ENCODE measurements around the gene GTPBP1. TPM values are rescaled to one million over a fixed set of nuclear protein-coding genes. Genes with fewer than 3 reads are reported as not detected.

GTPBP1 gene
- total RNA-seq, 3 donors from 2014 or later (not counting 1 experiment from before 2014, with no cell fraction given) = 236 to 259 (median 249) TPM

GRCh38 chr22:38738475-38739070 is 32.8 kb downstream of the GTPBP1 start:
- Mint-ChIP-seq H3K27me3 (ENCODE audit: low read depth in 2 of 2) (no peaks in the 10 kb centered on the region), H3K4me3 (no peak overlapping the region), H3K27ac (peak overlapping the region; percentile 83 to 86), H3K4me1 (peaks cover 17 to 66% of the 10 kb centered on the region in 2 donors), H3K36me3 (no peaks in the 10 kb centered on the region), H3K9me3 (no peaks in the 10 kb centered on the region)
- H3K4me1 ChIP-seq (ENCODE audit: control insufficient read depth, insufficient read depth, low read length) = peaks cover 68% of the 10 kb centered on the region
- 95% methylated on average over 18 of the region's 18 CpGs for WGBS (ENCODE audit: insufficient coverage)
- peaks cover 100% of the 10 kb centered on the region for H3K36me3 ChIP-seq (ENCODE audit: control insufficient read depth, insufficient read depth, low read length)
- intact Hi-C loops (cut with micrococcal nuclease) = no loop called here
- H3K9me3 ChIP-seq (ENCODE audit: control insufficient read depth, insufficient read depth, low read length) = no peaks in the 10 kb centered on the region
- H3K4me3 ChIP-seq (ENCODE audit: low read length) = no peak overlapping the region
- no peaks in the 10 kb centered on the region for H3K27me3 ChIP-seq (ENCODE audit: control insufficient read depth, insufficient read depth, low read length)
- DNase-seq (no peak), ATAC-seq (no peak)
- H3K27ac ChIP-seq (ENCODE audit: low read length) = no peak overlapping the region
- TF ChIP-seq CTCF (IDR thresholded peaks at IDR 0.05) = no peak

- DNase-seq (no peak), ATAC-seq (no peak)
- Mint-ChIP-seq H3K27me3 (ENCODE audit: low read depth in 2 of 2) (no peaks in the 10 kb centered on the region), H3K9me3 (no peaks in the 10 kb centered on the region), H3K27ac (no peak overlapping the region), H3K36me3 (no peaks in the 10 kb centered on the region), H3K4me3 (no peak overlapping the region), H3K4me1 (peaks cover 12 to 57% of the 10 kb centered on the region in 2 donors)
- WGBS (ENCODE audit: insufficient coverage) = 95% methylated on average over 20 of the region's 20 CpGs
- Histone ChIP-seq H3K4me3 (ENCODE audit: low read length) (no peak overlapping the region), H3K36me3 (ENCODE audit: control insufficient read depth, insufficient read depth, low read length) (peaks cover 100% of the 10 kb centered on the region), H3K9me3 (ENCODE audit: control insufficient read depth, insufficient read depth, low read length) (no peaks in the 10 kb centered on the region), H3K27ac (ENCODE audit: low read length) (peak overlapping the region; percentile 19), H3K4me1 (ENCODE audit: control insufficient read depth, insufficient read depth, low read length) (peaks cover 65% of the 10 kb centered on the region), H3K27me3 (ENCODE audit: control insufficient read depth, insufficient read depth, low read length) (no peaks in the 10 kb centered on the region)
- intact Hi-C loops (cut with micrococcal nuclease) = no loop called here
- TF ChIP-seq CTCF (IDR thresholded peaks at IDR 0.05) = no peak
Observed at GRCh38 chr22:38739300-38740055, 33.7 kb downstream of the GTPBP1 start.

GRCh38 chr22:38740116-38740723 is 34.5 kb downstream of the GTPBP1 start:
- Mint-ChIP-seq H3K4me3 (no peak overlapping the region), H3K36me3 (no peaks in the 10 kb centered on the region), H3K4me1 (peaks cover 16 to 56% of the 10 kb centered on the region in 2 donors), H3K9me3 (no peaks in the 10 kb centered on the region), H3K27ac (peak overlapping the region in 1 of 2 donors; percentile 73), H3K27me3 (ENCODE audit: low read depth in 2 of 2) (no peaks in the 10 kb centered on the region)
- peaks cover 70% of the 10 kb centered on the region for H3K4me1 ChIP-seq (ENCODE audit: control insufficient read depth, insufficient read depth, low read length)
- DNase-seq = no peak
- H3K27me3 ChIP-seq (ENCODE audit: control insufficient read depth, insufficient read depth, low read length) = no peaks in the 10 kb centered on the region
- H3K36me3 ChIP-seq (ENCODE audit: control insufficient read depth, insufficient read depth, low read length) = peaks cover 100% of the 10 kb centered on the region
- no peak overlapping the region for H3K4me3 ChIP-seq (ENCODE audit: low read length)
- 94% methylated on average over 15 of the region's 15 CpGs for WGBS (ENCODE audit: insufficient coverage)
- no peaks in the 10 kb centered on the region for H3K9me3 ChIP-seq (ENCODE audit: control insufficient read depth, insufficient read depth, low read length)
- H3K27ac ChIP-seq (ENCODE audit: low read length) = no peak overlapping the region
- ATAC-seq = no peak
- intact Hi-C loops (cut with micrococcal nuclease) = no loop called here
- TF ChIP-seq CTCF (IDR thresholded peaks at IDR 0.05) = no peak
